CD14-positive monocyte (primary cell): ENCODE results near the gene SECISBP2. TPM values are rescaled to one million over a fixed set of nuclear protein-coding genes. Genes with fewer than 3 reads are reported as not detected.

Experiments used
- DNase-seq, 3 donors: peaks; one replicate each; pipeline ENCODE4 v3.0.0-alpha.2; 2011 to 2022
- H2AFZ ChIP-seq: 2 replicates; pipeline ENCODE4 v1.6.0; 2012; ENCODE audit warnings: mild to moderate bottlenecking, low read depth, low read length, inconsistent platforms; ENCODE audit not compliant: insufficient read depth, poor library complexity, severe bottlenecking
- H3K27ac ChIP-seq, 2 donors: 1 replicate in 1 of 2; 2 replicates in 1 of 2; pipeline ENCODE4 v1.5.1; 2012 to 2013; ENCODE audit warnings: low read length in 2 of 2, control low read depth in 1 of 2, inconsistent platforms in 1 of 2, low read depth in 1 of 2, mild to moderate bottlenecking in 1 of 2
- H3K27me3 ChIP-seq, 2 donors: one replicate each; pipeline versions ENCODE4 v1.6.0 to v1.6.1; 2011 to 2013; ENCODE audit warnings: low read length in 2 of 2; ENCODE audit not compliant: control insufficient read depth in 2 of 2, insufficient read depth in 2 of 2
- H3K36me3 ChIP-seq, 2 donors: replicated peaks in 1 of 2; 1 replicate in 1 of 2; 2 replicates in 1 of 2; pipeline versions ENCODE4 v1.5.1 to v1.6.1; 2012 to 2013; ENCODE audit warnings: low read length in 2 of 2, control low read depth in 1 of 2, inconsistent platforms in 1 of 2, mild to moderate bottlenecking in 1 of 2; ENCODE audit not compliant: insufficient read depth in 2 of 2, control insufficient read depth in 1 of 2
- H3K4me1 ChIP-seq, 2 donors: 1 replicate in 1 of 2; 2 replicates in 1 of 2; pipeline versions ENCODE4 v1.5.1 to v1.6.1; 2012 to 2013; ENCODE audit warnings: low read length in 2 of 2, control low read depth in 1 of 2, inconsistent platforms in 1 of 2, mild to moderate bottlenecking in 1 of 2, moderate library complexity in 1 of 2; ENCODE audit not compliant: insufficient read depth in 2 of 2, control insufficient read depth in 1 of 2
- H3K4me2 ChIP-seq: replicated peaks from 2 replicates; pipeline ENCODE3; 2012; ENCODE audit warnings: low read length, moderate library complexity, mild to moderate bottlenecking; ENCODE audit not compliant: poor library complexity, severe bottlenecking; ENCODE audit errors: extremely low read depth
- H3K4me3 ChIP-seq, 3 experiments: fragments of 200-600 bp in 1 of 3; sonication (generic) in 1 of 3; replicated peaks in 1 of 3; 1 replicate in 2 of 3; 2 replicates in 1 of 3; pipeline ENCODE4 v1.5.1; 2011 to 2013; ENCODE audit warnings: low read length in 3 of 3, mild to moderate bottlenecking in 3 of 3, control low read depth in 2 of 3, low read depth in 2 of 3, inconsistent platforms in 1 of 3, moderate library complexity in 1 of 3
- H3K79me2 ChIP-seq: 2 replicates; pipeline ENCODE4 v1.6.0; 2012; ENCODE audit warnings: mild to moderate bottlenecking, control low read depth, inconsistent platforms, low read length, moderate library complexity; ENCODE audit not compliant: insufficient read depth
- H3K9ac ChIP-seq: 2 replicates; pipeline ENCODE4 v1.6.0; 2017; ENCODE audit warnings: low read length, mild to moderate bottlenecking; ENCODE audit not compliant: insufficient read depth, poor library complexity, severe bottlenecking
- H3K9me3 ChIP-seq, 2 donors: replicated peaks in 1 of 2; 1 replicate in 1 of 2; 2 replicates in 1 of 2; pipeline versions ENCODE4 v1.5.1 to v1.6.1; 2012 to 2013; ENCODE audit warnings: low read length in 2 of 2, control low read depth in 1 of 2; ENCODE audit not compliant: control insufficient read depth in 1 of 2, insufficient read depth in 1 of 2
- H4K20me1 ChIP-seq: 2 replicates; pipeline ENCODE4 v1.6.0; 2012; ENCODE audit warnings: mild to moderate bottlenecking, low read length, control low read depth, moderate library complexity; ENCODE audit not compliant: insufficient read depth
- H3K27ac Mint-ChIP-seq, 7 donors: one replicate each; pipeline ENCODE4 v1.8.0; 2020; ENCODE audit warnings: mild to moderate bottlenecking in 7 of 7, mixed read lengths in 7 of 7, moderate library complexity in 6 of 7, inconsistent platforms in 2 of 7
- H3K27me3 Mint-ChIP-seq, 3 donors: one replicate each; pipeline ENCODE4 v1.8.0; 2021 to 2022; ENCODE audit warnings: low read depth in 3 of 3, mild to moderate bottlenecking in 3 of 3, mixed read lengths in 3 of 3, moderate library complexity in 3 of 3, inconsistent platforms in 1 of 3
- H3K36me3 Mint-ChIP-seq, 2 donors: one replicate each; pipeline ENCODE4 v1.8.0; 2020; ENCODE audit warnings: mixed read lengths in 2 of 2, inconsistent platforms in 1 of 2, mild to moderate bottlenecking in 1 of 2
- H3K4me1 Mint-ChIP-seq: one replicate; pipeline ENCODE4 v1.8.0; 2020; ENCODE audit warnings: mild to moderate bottlenecking, mixed read lengths
- H3K4me3 Mint-ChIP-seq, 2 donors: one replicate each; pipeline ENCODE4 v1.8.0; 2020; ENCODE audit warnings: mild to moderate bottlenecking in 2 of 2, mixed read lengths in 2 of 2, moderate library complexity in 1 of 2
- H3K9me3 Mint-ChIP-seq, 7 donors: one replicate each; pipeline ENCODE4 v1.8.0; 2020 to 2022; ENCODE audit warnings: mixed read lengths in 7 of 7, mild to moderate bottlenecking in 6 of 7, moderate library complexity in 6 of 7, inconsistent platforms in 2 of 7
- WGBS: methylation state at CpG from one replicate; pipeline ENCODE4 v1.1.5; 2013; ENCODE audit warnings: missing lambda C conversion rate; ENCODE audit not compliant: insufficient coverage; 5-methylcytosine and 5-hydroxymethylcytosine counted together
- intact Hi-C, 2 donors: fragments of 100-400 bp; cut with micrococcal nuclease; formaldehyde crosslinking; loops; one replicate each; pipeline versions ENCODE4 v1.15.0 to v1.15.1; 2023
- polyA plus RNA-seq, 3 donors: library from polyadenylated mRNA; depleted of rRNA in 1 of 3; unstranded in 2 of 3; stranded (reverse) in 1 of 3; fragments of 300-500 nt in 2 of 3; fragments of >200 nt in 1 of 3; fragmentation: Illumina TruSeq in 2 of 3; gene quantifications; 1 replicate in 2 of 3; 2 replicates in 1 of 3; pipeline ENCODE4 v1.2.3, GENCODE V29; 2012 to 2021
- TF ChIP-seq, protein P1 (sequence below): fragments of 200-600 bp; IDR thresholded peaks from one replicate; pipeline ENCODE4 v1.8.0; 2022; ENCODE audit warnings: antibody characterized with exemption, mild to moderate bottlenecking

SECISBP2 gene
- polyA plus RNA-seq, 3 donors: 8.6 to 51.4 (median 9.8) TPM

DNA sequence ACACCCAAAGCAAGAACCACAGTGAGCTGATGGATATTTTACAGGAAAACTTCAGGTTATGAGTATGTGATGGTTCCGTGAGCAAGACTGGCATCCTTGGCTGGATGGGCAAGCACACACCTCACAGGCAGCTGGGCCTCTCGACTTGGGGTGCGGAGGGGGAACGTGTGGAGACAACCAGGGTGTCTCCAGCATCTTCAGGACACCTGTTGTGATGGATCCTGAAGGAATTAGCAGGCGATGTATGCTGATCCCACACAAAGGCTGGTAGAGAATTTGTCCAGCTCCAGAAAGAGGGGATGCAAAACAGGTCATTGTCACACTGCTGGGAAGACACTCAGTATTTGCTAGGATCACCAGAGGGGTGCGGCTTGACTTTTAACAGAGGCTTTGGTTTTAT lies 42.7 kb downstream of the SECISBP2 start:
- H3K4me2 ChIP-seq: no peak overlapping the region
- TF ChIP-seq, protein P1, sequence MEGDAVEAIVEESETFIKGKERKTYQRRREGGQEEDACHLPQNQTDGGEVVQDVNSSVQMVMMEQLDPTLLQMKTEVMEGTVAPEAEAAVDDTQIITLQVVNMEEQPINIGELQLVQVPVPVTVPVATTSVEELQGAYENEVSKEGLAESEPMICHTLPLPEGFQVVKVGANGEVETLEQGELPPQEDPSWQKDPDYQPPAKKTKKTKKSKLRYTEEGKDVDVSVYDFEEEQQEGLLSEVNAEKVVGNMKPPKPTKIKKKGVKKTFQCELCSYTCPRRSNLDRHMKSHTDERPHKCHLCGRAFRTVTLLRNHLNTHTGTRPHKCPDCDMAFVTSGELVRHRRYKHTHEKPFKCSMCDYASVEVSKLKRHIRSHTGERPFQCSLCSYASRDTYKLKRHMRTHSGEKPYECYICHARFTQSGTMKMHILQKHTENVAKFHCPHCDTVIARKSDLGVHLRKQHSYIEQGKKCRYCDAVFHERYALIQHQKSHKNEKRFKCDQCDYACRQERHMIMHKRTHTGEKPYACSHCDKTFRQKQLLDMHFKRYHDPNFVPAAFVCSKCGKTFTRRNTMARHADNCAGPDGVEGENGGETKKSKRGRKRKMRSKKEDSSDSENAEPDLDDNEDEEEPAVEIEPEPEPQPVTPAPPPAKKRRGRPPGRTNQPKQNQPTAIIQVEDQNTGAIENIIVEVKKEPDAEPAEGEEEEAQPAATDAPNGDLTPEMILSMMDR: no peak
- Mint-ChIP-seq H3K27me3 (peaks cover 0 to 3% (median 0%) of the 10 kb centered on the region in 3 donors), H3K36me3 (peaks cover 69 to 75% of the 10 kb centered on the region in 2 donors), H3K4me1 (peaks cover 6% of the 10 kb centered on the region), H3K27ac (peak overlapping the region in 2 of 7 donors; percentile 27 to 70), H3K9me3 (no peaks in the 10 kb centered on the region), H3K4me3 (no peak overlapping the region)
- H3K4me3 ChIP-seq: no peak overlapping the region
- no peak overlapping the region for H2AFZ ChIP-seq
- H4K20me1 ChIP-seq: peaks cover 55% of the 10 kb centered on the region
- H3K9me3 ChIP-seq: no peaks in the 10 kb centered on the region
- WGBS: 94% methylated on average over 4 of the region's 6 CpGs
- no peak overlapping the region for H3K27ac ChIP-seq
- no peak overlapping the region for H3K9ac ChIP-seq
- H3K79me2 ChIP-seq: no peaks in the 10 kb centered on the region
- H3K27me3 ChIP-seq: no peaks in the 10 kb centered on the region
- H3K36me3 ChIP-seq: peaks cover 67 to 84% of the 10 kb centered on the region in 2 donors
- no peak for DNase-seq
- intact Hi-C loops: no loop called here
- H3K4me1 ChIP-seq: no peaks in the 10 kb centered on the region

DNA sequence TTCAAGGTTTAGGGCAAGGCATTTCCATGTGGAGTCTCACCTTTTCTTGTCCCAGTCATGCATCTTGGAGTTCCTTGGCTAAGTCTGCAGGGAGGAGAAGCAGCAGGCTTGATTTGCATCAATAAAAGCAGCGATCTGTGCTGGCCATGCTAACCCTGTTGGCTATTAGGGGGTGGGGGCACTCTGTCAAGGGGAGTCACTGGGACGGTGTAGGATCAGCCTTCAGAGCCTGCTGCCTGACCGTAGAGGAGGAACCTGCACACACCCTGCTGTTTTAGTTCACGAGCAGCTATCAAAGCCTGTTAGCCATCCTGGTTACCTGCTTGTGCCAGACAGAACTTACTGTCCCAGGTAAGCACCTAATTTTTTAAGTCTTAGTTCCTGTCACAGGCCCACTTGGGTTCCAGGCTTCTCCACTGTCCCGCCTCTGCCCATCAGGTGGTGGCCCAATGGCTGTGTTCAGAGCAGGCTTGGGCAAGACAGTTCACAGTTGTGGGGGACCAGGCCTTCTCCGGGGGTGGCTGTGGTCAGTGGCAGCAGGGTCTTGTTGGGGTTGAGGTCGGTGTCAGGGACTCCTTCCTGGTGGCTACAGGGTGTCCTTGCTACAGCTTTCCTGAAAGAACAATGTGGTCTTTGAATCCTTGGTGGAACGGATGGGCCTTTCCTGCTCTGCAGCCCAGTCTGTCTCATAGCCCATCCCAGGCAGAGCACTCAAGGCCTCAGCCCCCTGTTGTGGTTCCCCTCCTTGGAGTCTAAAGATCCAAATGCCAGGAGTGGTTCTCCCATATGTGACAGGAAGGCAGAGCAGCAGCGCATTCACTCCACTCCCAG lies 43.7 kb downstream of the SECISBP2 start:
- peaks cover 57 to 74% of the 10 kb centered on the region in 2 donors for H3K36me3 ChIP-seq
- peaks cover 59 to 65% of the 10 kb centered on the region in 2 donors for H3K36me3 Mint-ChIP-seq
- 99% methylated on average over 8 of the region's 9 CpGs for WGBS
- H3K27me3 Mint-ChIP-seq: peaks cover 0 to 3% (median 0%) of the 10 kb centered on the region in 3 donors
- H3K4me3 ChIP-seq: no peak overlapping the region
- peaks cover 57% of the 10 kb centered on the region for H4K20me1 ChIP-seq
- H3K4me1 ChIP-seq: no peaks in the 10 kb centered on the region
- DNase-seq: no peak
- intact Hi-C loops: no loop called here
- H3K9ac ChIP-seq: no peak overlapping the region
- H3K4me3 Mint-ChIP-seq: no peak overlapping the region
- H3K27ac ChIP-seq: peak overlapping the region in 1 of 2 donors; percentile 30
- TF ChIP-seq, protein P1: no peak
- no peaks in the 10 kb centered on the region for H3K27me3 ChIP-seq
- H2AFZ ChIP-seq: no peak overlapping the region
- H3K4me1 Mint-ChIP-seq: peaks cover 6% of the 10 kb centered on the region
- H3K79me2 ChIP-seq: no peaks in the 10 kb centered on the region
- no peak overlapping the region for H3K4me2 ChIP-seq
- no peaks in the 10 kb centered on the region for H3K9me3 ChIP-seq
- no peaks in the 10 kb centered on the region for H3K9me3 Mint-ChIP-seq
- H3K27ac Mint-ChIP-seq: peak overlapping the region in 2 of 7 donors; percentile 15 to 72
